Endodermal cell (in vitro differentiated cells): ENCODE measurements around the gene OR2F1. TPM values are rescaled to one million over a fixed set of nuclear protein-coding genes. Genes with fewer than 3 reads are reported as not detected.

Experiments
- DNase-seq: peaks from one replicate; pipeline ENCODE4 v3.0.0-alpha.2; 2017
- H3K27ac ChIP-seq: 2 replicates; pipeline ENCODE4 v1.5.1; 2013; ENCODE audit warnings: mild to moderate bottlenecking, low read depth, low read length, moderate library complexity
- H3K27me3 ChIP-seq: 2 replicates; pipeline ENCODE4 v1.6.1; 2013; ENCODE audit warnings: mild to moderate bottlenecking, low read length, moderate library complexity; ENCODE audit not compliant: insufficient read depth, control insufficient read depth, poor library complexity, severe bottlenecking
- H3K36me3 ChIP-seq: 2 replicates; pipeline ENCODE4 v1.7.0; 2013; ENCODE audit warnings: mild to moderate bottlenecking, low read length, moderate library complexity; ENCODE audit not compliant: control insufficient read depth, insufficient read depth
- H3K4me1 ChIP-seq: one replicate; pipeline ENCODE4 v1.7.0; 2013; ENCODE audit warnings: low read length; ENCODE audit not compliant: control insufficient read depth, insufficient read depth
- H3K4me3 ChIP-seq: 2 replicates; pipeline ENCODE4 v1.5.1; 2013; ENCODE audit warnings: mild to moderate bottlenecking, low read length, moderate library complexity
- H3K9ac ChIP-seq: 2 replicates; pipeline ENCODE4 v1.6.1; 2013; ENCODE audit warnings: mild to moderate bottlenecking, low read length, moderate library complexity; ENCODE audit not compliant: poor library complexity, severe bottlenecking; ENCODE audit errors: extremely low read depth
- H3K9me3 ChIP-seq: 2 replicates; pipeline ENCODE4 v1.6.1; 2013; ENCODE audit warnings: mild to moderate bottlenecking, low read length, moderate library complexity; ENCODE audit not compliant: control insufficient read depth
- H3K27ac Mint-ChIP-seq: 2 replicates; pipeline ENCODE4 v1.8.0; 2020; ENCODE audit warnings: mixed read lengths
- H3K27me3 Mint-ChIP-seq: 2 replicates; pipeline ENCODE4 v1.8.0; 2021; ENCODE audit warnings: mild to moderate bottlenecking, mixed read lengths; ENCODE audit not compliant: insufficient read depth
- H3K36me3 Mint-ChIP-seq: 2 replicates; pipeline ENCODE4 v1.8.0; 2020; ENCODE audit warnings: low read depth, mixed read lengths
- H3K4me1 Mint-ChIP-seq: 2 replicates; pipeline ENCODE4 v1.8.0; 2020; ENCODE audit warnings: mixed read lengths
- H3K4me3 Mint-ChIP-seq: 2 replicates; pipeline ENCODE4 v1.8.0; 2020; ENCODE audit warnings: mild to moderate bottlenecking, moderate library complexity, mixed read lengths
- H3K9me3 Mint-ChIP-seq: 2 replicates; pipeline ENCODE4 v1.8.0; 2020; ENCODE audit warnings: mild to moderate bottlenecking, mixed read lengths
- WGBS, 2 experiments: methylation state at CpG; one replicate each; pipeline versions ENCODE4 v1.1.5 to v1.1.7; 2013; ENCODE audit warnings: missing lambda C conversion rate in 2 of 2, mixed read lengths in 1 of 2; ENCODE audit not compliant: insufficient coverage in 1 of 2, insufficient read length in 1 of 2; 5-methylcytosine and 5-hydroxymethylcytosine counted together
- total RNA-seq, 2 donors: library from RNA; stranded (reverse); fragmentation: NEBNext Ultra II Directional in 1 of 2; extraction: Animal tissue kit (Norgen Biotek cat#: 25700) in 1 of 2; gene quantifications; 2 replicates in 1 of 2; 3 replicates in 1 of 2; pipeline ENCODE4 v1.2.1, GENCODE V29; 2021
- TF ChIP-seq, protein P1 (sequence below): fragments of 200-600 bp; sonication (generic); conservative IDR thresholded peaks from 2 replicates; pipeline ENCODE4 v1.5.0; 2021; ENCODE audit warnings: antibody characterized with exemption, mild to moderate bottlenecking

OR2F1 gene
- total RNA-seq, 2 donors from 2014 or later: not detected

DNA sequence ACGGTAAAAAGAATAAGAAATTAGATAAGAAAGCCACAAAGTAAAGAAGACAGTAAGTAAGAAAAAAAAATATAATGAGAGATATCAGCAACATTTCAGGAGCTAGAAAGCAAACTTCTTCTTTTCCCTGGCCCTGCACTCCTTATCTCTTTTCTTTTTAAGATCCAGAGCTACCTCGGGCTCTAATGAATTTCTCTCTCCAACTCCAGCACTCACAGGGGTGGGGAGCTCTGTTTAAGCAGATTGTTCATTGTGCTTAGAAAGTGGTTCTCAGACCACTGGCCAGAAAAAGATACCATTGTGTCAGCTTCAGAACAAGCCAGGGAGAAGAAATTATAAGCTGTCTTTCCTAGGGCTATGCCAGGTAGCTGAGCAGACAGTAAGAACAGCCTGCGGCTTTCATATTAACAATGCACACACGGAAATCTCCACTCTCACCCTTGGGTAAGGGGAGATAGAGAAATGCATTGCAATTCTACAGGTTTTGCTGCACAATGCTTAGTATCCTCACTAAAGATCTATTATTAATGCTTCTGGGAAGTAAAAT is 19.3 kb downstream of the OR2F1 start:
- Histone ChIP-seq H3K9me3 (no peaks in the 10 kb centered on the region), H3K9ac (no peak overlapping the region), H3K27ac (no peak overlapping the region), H3K4me1 (no peaks in the 10 kb centered on the region), H3K36me3 (no peaks in the 10 kb centered on the region), H3K27me3 (no peaks in the 10 kb centered on the region), H3K4me3 (no peak overlapping the region)
- H3K4me1 Mint-ChIP-seq: no peaks in the 10 kb centered on the region
- H3K4me3 Mint-ChIP-seq: no peak overlapping the region
- TF ChIP-seq, protein P1, sequence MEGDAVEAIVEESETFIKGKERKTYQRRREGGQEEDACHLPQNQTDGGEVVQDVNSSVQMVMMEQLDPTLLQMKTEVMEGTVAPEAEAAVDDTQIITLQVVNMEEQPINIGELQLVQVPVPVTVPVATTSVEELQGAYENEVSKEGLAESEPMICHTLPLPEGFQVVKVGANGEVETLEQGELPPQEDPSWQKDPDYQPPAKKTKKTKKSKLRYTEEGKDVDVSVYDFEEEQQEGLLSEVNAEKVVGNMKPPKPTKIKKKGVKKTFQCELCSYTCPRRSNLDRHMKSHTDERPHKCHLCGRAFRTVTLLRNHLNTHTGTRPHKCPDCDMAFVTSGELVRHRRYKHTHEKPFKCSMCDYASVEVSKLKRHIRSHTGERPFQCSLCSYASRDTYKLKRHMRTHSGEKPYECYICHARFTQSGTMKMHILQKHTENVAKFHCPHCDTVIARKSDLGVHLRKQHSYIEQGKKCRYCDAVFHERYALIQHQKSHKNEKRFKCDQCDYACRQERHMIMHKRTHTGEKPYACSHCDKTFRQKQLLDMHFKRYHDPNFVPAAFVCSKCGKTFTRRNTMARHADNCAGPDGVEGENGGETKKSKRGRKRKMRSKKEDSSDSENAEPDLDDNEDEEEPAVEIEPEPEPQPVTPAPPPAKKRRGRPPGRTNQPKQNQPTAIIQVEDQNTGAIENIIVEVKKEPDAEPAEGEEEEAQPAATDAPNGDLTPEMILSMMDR: no peak
- peaks cover 2% of the 10 kb centered on the region for H3K9me3 Mint-ChIP-seq
- H3K27me3 Mint-ChIP-seq: no peaks in the 10 kb centered on the region
- no peaks in the 10 kb centered on the region for H3K36me3 Mint-ChIP-seq
- no peak for DNase-seq
- WGBS, 2 experiments: 87% methylated on average over 4 of the region's 4 CpGs; no CpG with 5 or more reads in 1 of the 2 experiments
- no peak overlapping the region for H3K27ac Mint-ChIP-seq

DNA sequence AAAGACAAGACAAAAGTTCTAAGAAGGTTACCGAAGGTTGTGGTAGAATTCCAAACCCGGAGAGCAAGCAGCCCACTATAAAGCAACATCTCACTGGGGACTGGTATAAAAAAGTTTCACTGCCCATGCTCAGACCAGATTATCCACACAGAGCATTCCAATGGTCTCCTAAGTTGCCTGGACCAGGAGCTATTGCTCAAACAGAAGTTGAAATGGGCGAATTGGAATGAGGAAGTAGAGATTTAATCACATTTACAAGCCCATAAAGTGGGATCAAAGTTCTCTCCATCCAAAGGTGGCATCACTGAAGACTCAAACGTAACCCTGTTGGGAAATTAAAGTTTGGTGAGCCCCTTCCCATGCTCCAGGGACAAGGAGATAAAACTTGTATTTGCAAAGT is 19.8 kb downstream of the OR2F1 start:
- Mint-ChIP-seq H3K36me3 (no peaks in the 10 kb centered on the region), H3K4me1 (no peaks in the 10 kb centered on the region), H3K4me3 (no peak overlapping the region), H3K27ac (no peak overlapping the region), H3K27me3 (no peaks in the 10 kb centered on the region), H3K9me3 (peaks cover 2% of the 10 kb centered on the region)
- Histone ChIP-seq H3K9me3 (no peaks in the 10 kb centered on the region), H3K9ac (no peak overlapping the region), H3K4me1 (no peaks in the 10 kb centered on the region), H3K36me3 (no peaks in the 10 kb centered on the region), H3K27ac (no peak overlapping the region), H3K4me3 (no peak overlapping the region), H3K27me3 (no peaks in the 10 kb centered on the region)
- DNase-seq: no peak
- TF ChIP-seq, protein P1: no peak
- 88 to 96% methylated on average over 4 of the region's 4 CpGs for WGBS, 2 experiments

DNA sequence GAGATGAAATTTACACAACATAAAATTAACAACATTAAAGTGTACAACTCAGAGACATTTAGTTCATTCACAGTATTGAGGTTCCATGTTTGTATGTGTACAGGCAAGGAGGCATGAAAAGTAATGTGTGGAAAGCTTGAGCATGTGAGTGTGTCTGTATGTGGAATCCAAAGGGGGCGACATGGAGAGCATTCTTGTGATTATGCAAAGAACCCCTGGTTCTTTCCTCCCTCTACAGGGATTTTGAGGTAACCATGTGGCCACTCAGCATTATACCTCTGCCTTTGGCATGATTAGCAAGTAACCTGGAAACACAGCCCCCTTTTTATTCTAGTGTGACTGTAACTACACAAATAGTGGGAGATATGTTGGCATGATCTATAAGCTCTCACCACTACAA is 21.0 kb downstream of the OR2F1 start:
- no peak overlapping the region for H3K4me3 ChIP-seq
- DNase-seq: peak; percentile 55
- H3K27me3 ChIP-seq: no peaks in the 10 kb centered on the region
- H3K4me1 ChIP-seq: no peaks in the 10 kb centered on the region
- H3K9me3 ChIP-seq: no peaks in the 10 kb centered on the region
- Mint-ChIP-seq H3K36me3 (no peaks in the 10 kb centered on the region), H3K9me3 (peaks cover 2% of the 10 kb centered on the region), H3K4me3 (no peak overlapping the region), H3K27ac (no peak overlapping the region), H3K4me1 (no peaks in the 10 kb centered on the region), H3K27me3 (no peaks in the 10 kb centered on the region)
- H3K27ac ChIP-seq: no peak overlapping the region
- H3K9ac ChIP-seq: no peak overlapping the region
- TF ChIP-seq, protein P1: peak; percentile 54
- 69 to 80% methylated on average over 1 of the region's 1 CpG for WGBS, 2 experiments
- no peaks in the 10 kb centered on the region for H3K36me3 ChIP-seq
